SIG-M5 treated with dmso at 0.1 percent for 504 hours (cell line): ENCODE data around the gene STMP1.
A peak's percentile ranks its signal among the peaks of the same experiment; 100 is the strongest.

Experiments
- DNase-seq: peaks from one replicate; lab custom pipeline; 2025; ENCODE audit not compliant: unreplicated experiment; lab: John Stamatoyannopoulos, UW

STMP1 gene

GRCh38 chr7:135693558-135693957 lies 31.2 kb downstream of the STMP1 start:
- DNase-seq, result no peak

GRCh38 chr7:135697276-135698049 lies 35.1 kb downstream of the STMP1 start:
- no peak for DNase-seq

GRCh38 chr7:135704074-135704473 lies 41.8 kb downstream of the STMP1 start:
- DNase-seq, result no peak

GRCh38 chr7:135704698-135705097 lies 42.4 kb downstream of the STMP1 start:
- DNase-seq, result no peak

- no peak for DNase-seq
Measured at GRCh38 chr7:135706038-135706742, 43.9 kb downstream of the STMP1 start.

- peak; percentile 39 for DNase-seq
Measured at GRCh38 chr7:135706858-135707569, 44.7 kb downstream of the STMP1 start.

- peak; percentile 10 for DNase-seq
Measured at GRCh38 chr7:135707570-135707966, 45.3 kb downstream of the STMP1 start.

- no peak for DNase-seq
Measured at GRCh38 chr7:135708041-135708440, 45.7 kb downstream of the STMP1 start.

- no peak for DNase-seq
Measured at GRCh38 chr7:135709508-135709907, 47.2 kb downstream of the STMP1 start.

- DNase-seq, result peak; percentile 17
Measured at GRCh38 chr7:135710417-135711138, 48.3 kb downstream of the STMP1 start.

- no peak for DNase-seq
Measured at GRCh38 chr7:135711139-135711469, 48.8 kb downstream of the STMP1 start.

GRCh38 chr7:135712182-135712782 lies 50.0 kb downstream of the STMP1 start:
- no peak for DNase-seq

GRCh38 chr7:135712796-135713195 lies 50.5 kb downstream of the STMP1 start:
- no peak for DNase-seq

GRCh38 chr7:135713836-135714470 lies 51.6 kb downstream of the STMP1 start:
- no peak for DNase-seq

- DNase-seq, result peak; percentile 26
Measured at GRCh38 chr7:135714534-135715009, 52.3 kb downstream of the STMP1 start.

GRCh38 chr7:135715055-135715522 lies 52.8 kb downstream of the STMP1 start:
- no peak for DNase-seq

- DNase-seq, result no peak
Measured at GRCh38 chr7:135715673-135716072, 53.4 kb downstream of the STMP1 start.

- no peak for DNase-seq
Measured at GRCh38 chr7:135716677-135717238, 54.4 kb downstream of the STMP1 start.

- no peak for DNase-seq
Measured at GRCh38 chr7:135717693-135718092, 55.4 kb downstream of the STMP1 start.

- no peak for DNase-seq
Measured at GRCh38 chr7:135718219-135718618, 55.9 kb downstream of the STMP1 start.
